ENCODE results near the gene NR1D1. TPM values are rescaled to one million over a fixed set of nuclear protein-coding genes. Genes with fewer than 3 reads are reported as not detected.
A peak's percentile ranks its signal among the peaks of the same experiment; 100 is the strongest.

Gene NR1D1
- polyA plus RNA-seq, 1 donor (not counting 4 experiments of a cell fraction or from before 2014, with no cell fraction given): 1.0 TPM

- Histone ChIP-seq H3K79me2 (ENCODE audit: control insufficient read depth, insufficient read depth, low read length) (no peaks in the 10 kb centered on the region), H2AFZ (ENCODE audit: control insufficient read depth, low read length) (no peak overlapping the region), H3K4me2 (ENCODE audit: control insufficient read depth, extremely low read depth, insufficient read depth, low read depth, low read length) (no peak overlapping the region), H3K9me3 (ENCODE audit: control insufficient read depth, low read depth, low read length) (no peaks in the 10 kb centered on the region), H3K4me3 (ENCODE audit: control insufficient read depth in 2 of 3, extremely low read depth in 1 of 3, insufficient read depth in 2 of 3, low read depth in 1 of 3, low read length in 3 of 3) (no peak overlapping the region), H3K9me1 (ENCODE audit: control insufficient read depth, extremely low read depth, insufficient read depth, low read length) (no peaks in the 10 kb centered on the region), H3K9ac (ENCODE audit: control insufficient read depth, extremely low read depth, insufficient read depth, low read length) (no peak overlapping the region), H3K36me3 (ENCODE audit: control insufficient read depth in 2 of 2, extremely low read depth in 1 of 2, insufficient read depth in 2 of 2, low read length in 2 of 2) (peaks cover 5 to 6% of the 10 kb centered on the region in 2 experiments), H3K4me1 (ENCODE audit: control insufficient read depth, extremely low read depth, insufficient read depth, low read length) (no peaks in the 10 kb centered on the region), H3K27ac (ENCODE audit: control insufficient read depth, insufficient read depth, low read length) (no peak overlapping the region), H4K20me1 (ENCODE audit: control insufficient read depth, extremely low read depth, insufficient read depth, low read length) (no peaks in the 10 kb centered on the region), H3K27me3 (ENCODE audit: control insufficient read depth, extremely low read depth, insufficient read depth, low read length) (no peaks in the 10 kb centered on the region)
- FAIRE-seq: peak; percentile 59
- no peak for DNase-seq (ENCODE audit: low read depth, low spot score)
- TF ChIP-seq CTCF (optimal IDR thresholded peaks at IDR 0.05 in 1 of 3, IDR thresholded peaks at IDR 0.05 in 1 of 3, conservative IDR thresholded peaks at IDR 0.05 in 1 of 3; ENCODE audit: extremely low read depth in 1 of 3, insufficient read depth in 2 of 3, low read length in 3 of 3) (peak; percentile 75 to 84 (median 83)), EZH2 (IDR thresholded peaks at IDR 0.05; ENCODE audit: low read length) (no peak)
- dilution Hi-C loops (cut with MboI; ENCODE audit: extremely low pct_ligation_motif_present, low sequenced_read_pairs): no loop called here
Measured at GRCh38 chr17:40086150-40087044, 14.0 kb downstream of the NR1D1 start.

DNA sequence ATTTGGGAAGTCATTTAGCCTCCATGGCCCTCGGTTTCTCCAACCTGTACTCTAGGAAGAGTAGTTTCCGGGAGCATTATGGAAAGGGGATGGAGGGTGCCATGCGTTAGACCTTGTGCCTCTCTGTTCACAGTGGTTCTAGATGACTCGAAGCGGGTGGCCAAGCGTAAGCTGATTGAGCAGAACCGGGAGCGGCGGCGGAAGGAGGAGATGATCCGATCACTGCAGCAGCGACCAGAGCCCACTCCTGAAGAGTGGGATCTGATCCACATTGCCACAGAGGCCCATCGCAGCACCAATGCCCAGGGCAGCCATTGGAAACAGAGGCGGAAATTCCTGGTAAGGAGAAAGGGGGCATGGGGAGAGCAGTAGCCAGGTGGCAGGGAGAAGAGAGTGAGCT, 15.9 kb downstream of the NR1D1 start:
- peaks cover 5 to 6% of the 10 kb centered on the region in 2 experiments for H3K36me3 ChIP-seq (ENCODE audit: control insufficient read depth in 2 of 2, extremely low read depth in 1 of 2, insufficient read depth in 2 of 2, low read length in 2 of 2)
- H4K20me1 ChIP-seq (ENCODE audit: control insufficient read depth, extremely low read depth, insufficient read depth, low read length): no peaks in the 10 kb centered on the region
- DNase-seq (ENCODE audit: low read depth, low spot score) (no peak), FAIRE-seq (no peak)
- H3K4me3 ChIP-seq (ENCODE audit: control insufficient read depth in 2 of 3, extremely low read depth in 1 of 3, insufficient read depth in 2 of 3, low read depth in 1 of 3, low read length in 3 of 3): no peak overlapping the region
- no peak overlapping the region for H3K4me2 ChIP-seq (ENCODE audit: control insufficient read depth, extremely low read depth, insufficient read depth, low read depth, low read length)
- H2AFZ ChIP-seq (ENCODE audit: control insufficient read depth, low read length): no peak overlapping the region
- no peaks in the 10 kb centered on the region for H3K9me3 ChIP-seq (ENCODE audit: control insufficient read depth, low read depth, low read length)
- no peaks in the 10 kb centered on the region for H3K4me1 ChIP-seq (ENCODE audit: control insufficient read depth, extremely low read depth, insufficient read depth, low read length)
- no peaks in the 10 kb centered on the region for H3K27me3 ChIP-seq (ENCODE audit: control insufficient read depth, extremely low read depth, insufficient read depth, low read length)
- dilution Hi-C loops (cut with MboI; ENCODE audit: extremely low pct_ligation_motif_present, low sequenced_read_pairs): no loop called here
- H3K79me2 ChIP-seq (ENCODE audit: control insufficient read depth, insufficient read depth, low read length): no peaks in the 10 kb centered on the region
- H3K9me1 ChIP-seq (ENCODE audit: control insufficient read depth, extremely low read depth, insufficient read depth, low read length): no peaks in the 10 kb centered on the region
- no peak overlapping the region for H3K27ac ChIP-seq (ENCODE audit: control insufficient read depth, insufficient read depth, low read length)
- H3K9ac ChIP-seq (ENCODE audit: control insufficient read depth, extremely low read depth, insufficient read depth, low read length): no peak overlapping the region
- TF ChIP-seq CTCF (optimal IDR thresholded peaks at IDR 0.05 in 1 of 3, IDR thresholded peaks at IDR 0.05 in 1 of 3, conservative IDR thresholded peaks at IDR 0.05 in 1 of 3; ENCODE audit: extremely low read depth in 1 of 3, insufficient read depth in 2 of 3, low read length in 3 of 3) (no peak), EZH2 (IDR thresholded peaks at IDR 0.05; ENCODE audit: low read length) (no peak)
